DOHH2 (cell line): ENCODE measurements around the gene PEX19.
A peak's percentile ranks its signal among the peaks of the same experiment; 100 is the strongest.
"Not testable (repeated sequence)": the region's sequence is repeated elsewhere in the genome, so short reads cannot be mapped to it uniquely, and the experiment has no call there.

Experiments
- H3F3A ChIP-seq: fragments of 200-600 bp; sonication (generic), shearing (Covaris generic); 2 replicates; pipeline ENCODE4 v1.6.0; 2016; ENCODE audit warnings: antibody characterized with exemption, mild to moderate bottlenecking; ENCODE audit not compliant: control insufficient read depth, insufficient read depth
- H3K27ac ChIP-seq: fragments of 200-600 bp; sonication (generic); 2 replicates; pipeline ENCODE4 v1.5.1; 2014; ENCODE audit warnings: low read depth, mild to moderate bottlenecking, low read length, moderate library complexity
- H3K27me3 ChIP-seq: fragments of 200-600 bp; sonication (generic); 2 replicates; pipeline ENCODE4 v1.6.1; 2014; ENCODE audit warnings: mild to moderate bottlenecking, low read length, mixed read lengths; ENCODE audit not compliant: control insufficient read depth
- H3K36me3 ChIP-seq: fragments of 200-600 bp; sonication (generic); 2 replicates; pipeline ENCODE4 v1.6.1; 2014; ENCODE audit warnings: mild to moderate bottlenecking, low read length, moderate library complexity, mixed read lengths; ENCODE audit not compliant: control insufficient read depth
- H3K4me1 ChIP-seq: fragments of 200-600 bp; sonication (generic); 2 replicates; pipeline ENCODE4 v1.6.1; 2014; ENCODE audit warnings: mild to moderate bottlenecking, low read length, mixed read lengths; ENCODE audit not compliant: control insufficient read depth
- H3K4me2 ChIP-seq: fragments of 200-600 bp; sonication (generic); 2 replicates; pipeline ENCODE4 v1.6.0; 2014; ENCODE audit warnings: mild to moderate bottlenecking, low read length, moderate library complexity
- H3K4me3 ChIP-seq: fragments of 200-600 bp; sonication (generic); 2 replicates; pipeline ENCODE4 v1.5.1; 2014; ENCODE audit warnings: mild to moderate bottlenecking, low read length, mixed read lengths
- H3K79me2 ChIP-seq: fragments of 200-600 bp; sonication (generic); 2 replicates; pipeline ENCODE4 v1.6.1; 2014; ENCODE audit warnings: mild to moderate bottlenecking, low read length, mixed read lengths; ENCODE audit not compliant: control insufficient read depth
- H3K9me2 ChIP-seq: fragments of 200-600 bp; sonication (generic); replicated peaks from 2 replicates; pipeline ENCODE4 v1.6.1; 2014; ENCODE audit warnings: mild to moderate bottlenecking, low read length, mixed read lengths; ENCODE audit not compliant: control insufficient read depth
- H3K9me3 ChIP-seq: fragments of 200-600 bp; sonication (generic); 2 replicates; pipeline ENCODE4 v1.6.1; 2014; ENCODE audit warnings: antibody characterized with exemption, low read length, mixed read lengths; ENCODE audit not compliant: control insufficient read depth, insufficient read depth
- H4K20me1 ChIP-seq: fragments of 200-600 bp; sonication (generic); 2 replicates; pipeline ENCODE4 v1.6.0; 2014; ENCODE audit warnings: low read depth, mild to moderate bottlenecking, antibody characterized with exemption, low read length, moderate library complexity; ENCODE audit not compliant: control insufficient read depth, insufficient read depth
- EZH2phosphoT487 ChIP-seq: fragments of 200-600 bp; sonication (generic); IDR thresholded peaks from 2 replicates; pipeline ENCODE4 v1.6.1; 2017; ENCODE audit warnings: borderline replicate concordance, mild to moderate bottlenecking, antibody characterized with exemption, low read length, moderate library complexity, mixed read lengths
- TF ChIP-seq, protein P1 (sequence below): fragments of 200-600 bp; sonication (generic); IDR thresholded peaks from one replicate; pipeline ENCODE4 v1.5.1; 2014; ENCODE audit warnings: antibody characterized with exemption, mild to moderate bottlenecking, low read depth, low read length; ENCODE audit not compliant: poor library complexity, severe bottlenecking

The PEX19 gene

DNA sequence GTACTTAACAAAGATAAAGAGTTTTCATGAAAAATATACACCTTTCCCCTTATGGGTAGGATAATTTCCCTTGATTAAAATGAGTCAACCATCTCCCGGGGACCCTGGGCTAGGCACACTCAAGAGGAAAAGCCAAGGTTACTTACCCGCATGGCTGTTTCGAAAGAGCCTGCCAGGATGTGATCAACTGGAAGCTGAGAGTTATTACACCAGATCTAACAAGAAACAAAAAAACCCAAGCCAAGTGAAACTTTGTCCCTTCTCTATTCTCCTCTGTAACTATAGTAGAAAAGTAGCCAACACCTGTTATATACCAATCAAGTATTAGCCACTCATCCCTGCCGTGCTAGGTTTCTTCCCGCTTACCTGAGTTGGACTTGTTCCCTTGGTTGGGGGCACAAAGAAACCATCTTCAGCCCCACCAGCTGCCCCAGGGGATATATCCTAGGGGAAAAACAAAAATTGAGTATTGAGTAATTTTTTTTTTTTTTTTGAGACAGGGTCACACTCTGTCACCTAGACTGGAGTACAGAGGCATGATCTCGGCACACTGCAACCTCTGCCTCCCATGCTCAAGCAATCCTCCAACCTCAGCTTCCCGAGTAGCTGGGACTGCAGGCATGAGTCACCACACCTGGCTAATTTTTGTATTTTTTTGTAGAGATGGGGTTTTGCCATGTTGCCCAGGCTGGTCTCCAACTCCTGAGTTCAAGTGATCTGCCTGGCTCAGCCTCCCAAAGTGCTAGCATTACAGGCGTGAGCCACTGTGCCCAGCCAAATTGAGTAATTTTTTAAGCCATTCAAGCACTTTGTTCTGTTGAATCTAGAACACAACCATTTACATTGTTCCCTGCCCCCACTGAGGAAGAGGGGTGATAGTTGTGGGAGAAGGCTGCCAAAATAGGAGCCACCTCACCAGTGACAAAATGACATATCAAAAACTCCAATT lies 8.4 kb upstream of the PEX19 start:
- Histone ChIP-seq H3K9me2 (no peaks in the 10 kb centered on the region), H3F3A (peaks cover 17% of the 10 kb centered on the region), H3K27me3 (no peaks in the 10 kb centered on the region), H3K4me3 (no peak overlapping the region), H3K36me3 (peaks cover 93% of the 10 kb centered on the region), H4K20me1 (no peaks in the 10 kb centered on the region), H3K9me3 (no peaks in the 10 kb centered on the region), H3K4me1 (no peaks in the 10 kb centered on the region), H3K79me2 (no peaks in the 10 kb centered on the region), H3K27ac (no peak overlapping the region), H3K4me2 (no peak overlapping the region)
- TF ChIP-seq, protein P1, sequence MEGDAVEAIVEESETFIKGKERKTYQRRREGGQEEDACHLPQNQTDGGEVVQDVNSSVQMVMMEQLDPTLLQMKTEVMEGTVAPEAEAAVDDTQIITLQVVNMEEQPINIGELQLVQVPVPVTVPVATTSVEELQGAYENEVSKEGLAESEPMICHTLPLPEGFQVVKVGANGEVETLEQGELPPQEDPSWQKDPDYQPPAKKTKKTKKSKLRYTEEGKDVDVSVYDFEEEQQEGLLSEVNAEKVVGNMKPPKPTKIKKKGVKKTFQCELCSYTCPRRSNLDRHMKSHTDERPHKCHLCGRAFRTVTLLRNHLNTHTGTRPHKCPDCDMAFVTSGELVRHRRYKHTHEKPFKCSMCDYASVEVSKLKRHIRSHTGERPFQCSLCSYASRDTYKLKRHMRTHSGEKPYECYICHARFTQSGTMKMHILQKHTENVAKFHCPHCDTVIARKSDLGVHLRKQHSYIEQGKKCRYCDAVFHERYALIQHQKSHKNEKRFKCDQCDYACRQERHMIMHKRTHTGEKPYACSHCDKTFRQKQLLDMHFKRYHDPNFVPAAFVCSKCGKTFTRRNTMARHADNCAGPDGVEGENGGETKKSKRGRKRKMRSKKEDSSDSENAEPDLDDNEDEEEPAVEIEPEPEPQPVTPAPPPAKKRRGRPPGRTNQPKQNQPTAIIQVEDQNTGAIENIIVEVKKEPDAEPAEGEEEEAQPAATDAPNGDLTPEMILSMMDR = no peak
- no peak for TF ChIP-seq EZH2phosphoT487

DNA sequence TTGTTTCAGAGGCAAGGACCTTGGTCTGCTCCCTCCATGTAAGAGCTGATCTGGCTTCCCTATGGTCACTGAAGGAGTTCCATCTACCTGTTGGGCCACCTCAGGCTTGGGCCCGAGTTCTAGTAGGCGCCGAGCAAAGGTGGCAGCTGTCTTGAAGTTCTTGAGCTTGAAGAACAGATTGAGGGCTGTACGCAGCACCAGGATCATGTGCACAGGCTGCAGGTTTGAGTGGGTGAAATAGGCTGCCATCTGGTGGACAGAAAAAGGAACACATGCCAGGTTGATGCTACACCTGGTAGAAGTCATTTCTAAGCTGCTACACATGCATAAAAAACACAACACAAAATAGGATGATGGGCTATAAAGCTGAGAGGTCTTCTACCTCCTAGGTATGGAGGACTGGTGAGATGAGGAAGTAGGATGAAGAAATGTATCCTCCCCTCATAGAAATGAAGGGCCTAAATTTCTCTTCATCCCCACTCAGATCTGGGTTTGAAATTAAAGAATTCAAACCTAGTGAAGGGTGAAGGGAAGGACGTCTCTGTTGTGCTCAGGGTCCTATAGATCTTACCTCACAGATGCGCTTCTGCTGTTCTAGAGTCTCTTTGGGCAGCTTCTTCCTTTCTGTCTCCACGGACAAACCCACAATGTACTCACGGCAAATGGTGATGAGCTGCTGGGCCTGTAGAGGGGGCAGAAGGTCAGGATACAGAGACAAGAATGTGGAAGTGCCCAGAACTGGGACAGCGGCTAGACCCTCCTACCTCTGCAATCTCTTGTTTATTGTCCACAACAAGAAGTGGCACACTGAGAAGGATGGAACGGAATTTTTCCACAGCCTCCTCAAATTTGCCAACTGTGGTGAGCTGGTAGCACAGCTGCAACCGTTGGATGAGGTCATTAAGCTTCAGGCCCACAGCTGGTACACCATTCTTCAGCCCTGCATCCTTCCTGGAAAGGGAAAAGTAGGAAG lies 6.6 kb upstream of the PEX19 start:
- no peaks in the 10 kb centered on the region for H4K20me1 ChIP-seq
- H3K27me3 ChIP-seq = no peaks in the 10 kb centered on the region
- H3K4me1 ChIP-seq = no peaks in the 10 kb centered on the region
- H3K9me3 ChIP-seq = no peaks in the 10 kb centered on the region
- H3K4me3 ChIP-seq = no peak overlapping the region
- H3K79me2 ChIP-seq = no peaks in the 10 kb centered on the region
- peaks cover 76% of the 10 kb centered on the region for H3K36me3 ChIP-seq
- peaks cover 18% of the 10 kb centered on the region for H3F3A ChIP-seq
- H3K9me2 ChIP-seq = no peaks in the 10 kb centered on the region
- H3K4me2 ChIP-seq = no peak overlapping the region
- TF ChIP-seq, protein P1 = peak; percentile 88
- no peak for TF ChIP-seq EZH2phosphoT487
- no peak overlapping the region for H3K27ac ChIP-seq

GRCh38 chr1:160287769-160288168 lies 2.8 kb upstream of the PEX19 start:
- not testable (repeated sequence) for H3K27ac ChIP-seq, H3K4me3 ChIP-seq, H3K27me3 ChIP-seq, H3K4me2 ChIP-seq, H3K9me3 ChIP-seq, H3K9me2 ChIP-seq, H4K20me1 ChIP-seq
- H3K79me2 ChIP-seq = peaks cover 20% of the 10 kb centered on the region
- H3K4me1 ChIP-seq = peaks cover 16% of the 10 kb centered on the region
- peaks cover 20% of the 10 kb centered on the region for H3F3A ChIP-seq
- H3K36me3 ChIP-seq = peaks cover 45% of the 10 kb centered on the region

DNA sequence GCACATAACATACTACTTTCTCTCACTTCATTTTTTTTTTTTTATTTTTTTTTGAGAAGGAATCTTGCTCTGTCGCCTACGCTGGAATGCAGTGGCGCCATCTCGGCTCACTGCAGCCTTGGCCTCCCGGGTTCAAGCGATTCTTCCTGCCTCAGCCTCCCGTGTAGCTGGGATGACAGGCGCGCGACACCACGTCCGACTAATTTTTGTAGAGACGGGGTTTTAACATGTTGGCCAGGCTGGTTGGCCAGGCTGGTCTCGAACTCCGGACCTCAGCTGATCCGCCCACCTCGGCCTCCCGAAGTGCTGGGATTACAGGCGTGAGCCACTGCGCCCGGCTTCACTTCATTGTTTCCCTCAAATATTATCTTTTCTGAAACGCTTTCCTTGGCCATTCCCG lies 573 bp upstream of the PEX19 start:
- TF ChIP-seq, protein P1 = no peak
- TF ChIP-seq EZH2phosphoT487 = no peak
- Histone ChIP-seq H3K27me3 (no peaks in the 10 kb centered on the region), H3K79me2 (peaks cover 22% of the 10 kb centered on the region), H3K36me3 (peaks cover 45% of the 10 kb centered on the region), H4K20me1 (no peaks in the 10 kb centered on the region), H3K4me1 (peaks cover 16% of the 10 kb centered on the region), H3K27ac (no peak overlapping the region), H3F3A (peaks cover 11% of the 10 kb centered on the region), H3K9me3 (no peaks in the 10 kb centered on the region), H3K4me2 (peak overlapping the region; percentile 96), H3K4me3 (peak overlapping the region; percentile 99), H3K9me2 (no peaks in the 10 kb centered on the region)
